Astrocyte (in vitro differentiated cells and primary cell): ENCODE results near the gene CMSS1. TPM values are rescaled to one million over a fixed set of nuclear protein-coding genes. Genes with fewer than 3 reads are reported as not detected.

ENCODE experiments used
- DNase-seq: peaks from one replicate; pipeline ENCODE4 v3.0.0-alpha.2; 2010; ENCODE audit warnings: low read depth
- FAIRE-seq: peaks from 2 replicates; lab custom pipeline; 2011; peaks lifted over from hg19 to GRCh38; lab: Jason Lieb, UNC
- H2AFZ ChIP-seq: 2 replicates; pipeline ENCODE4 v1.6.0; 2012; ENCODE audit warnings: low read depth, low read length, inconsistent platforms
- H3K27ac ChIP-seq: 2 replicates; pipeline ENCODE4 v1.5.1; 2011; ENCODE audit warnings: low read depth, low read length, inconsistent platforms
- H3K27me3 ChIP-seq: 2 replicates; pipeline ENCODE4 v1.6.0; 2011; ENCODE audit warnings: low read length, inconsistent platforms; ENCODE audit not compliant: insufficient read depth
- H3K36me3 ChIP-seq: 2 replicates; pipeline ENCODE4 v1.5.1; 2011; ENCODE audit warnings: low read length, inconsistent platforms; ENCODE audit not compliant: insufficient read depth
- H3K4me1 ChIP-seq: 2 replicates; pipeline ENCODE4 v1.5.1; 2011; ENCODE audit warnings: low read length, inconsistent platforms; ENCODE audit not compliant: insufficient read depth
- H3K4me2 ChIP-seq: 2 replicates; pipeline ENCODE4 v1.6.0; 2012; ENCODE audit warnings: low read length, inconsistent platforms
- H3K4me3 ChIP-seq: 2 replicates; pipeline ENCODE4 v1.5.1; 2011; ENCODE audit warnings: low read depth, mild to moderate bottlenecking, low read length, inconsistent platforms; ENCODE audit not compliant: insufficient read depth
- H3K79me2 ChIP-seq: 2 replicates; pipeline ENCODE4 v1.6.0; 2012; ENCODE audit warnings: mild to moderate bottlenecking, low read length, inconsistent platforms; ENCODE audit not compliant: insufficient read depth
- H3K9ac ChIP-seq: 2 replicates; pipeline ENCODE4 v1.6.0; 2012; ENCODE audit warnings: mild to moderate bottlenecking, low read length, inconsistent platforms
- H3K9me3 ChIP-seq: 2 replicates; pipeline ENCODE4 v1.5.1; 2012; ENCODE audit warnings: low read depth, mild to moderate bottlenecking, low read length, inconsistent platforms; ENCODE audit not compliant: insufficient read depth
- H4K20me1 ChIP-seq: 2 replicates; pipeline ENCODE4 v1.6.0; 2012; ENCODE audit warnings: low read length, inconsistent platforms; ENCODE audit not compliant: insufficient read depth
- H3K27ac Mint-ChIP-seq: one replicate; pipeline ENCODE4 v1.8.0; 2021; ENCODE audit warnings: mild to moderate bottlenecking, mixed read lengths; ENCODE audit not compliant: unreplicated experiment
- H3K27me3 Mint-ChIP-seq: one replicate; pipeline ENCODE4 v1.8.0; 2021; ENCODE audit warnings: low read depth, mixed read lengths; ENCODE audit not compliant: unreplicated experiment
- H3K36me3 Mint-ChIP-seq: one replicate; pipeline ENCODE4 v1.8.0; 2021; ENCODE audit warnings: low read depth, mixed read lengths; ENCODE audit not compliant: unreplicated experiment
- H3K4me1 Mint-ChIP-seq: one replicate; pipeline ENCODE4 v1.8.0; 2021; ENCODE audit warnings: low read depth, mixed read lengths; ENCODE audit not compliant: unreplicated experiment
- H3K4me3 Mint-ChIP-seq: one replicate; pipeline ENCODE4 v1.8.0; 2021; ENCODE audit warnings: mild to moderate bottlenecking, moderate library complexity, mixed read lengths; ENCODE audit not compliant: unreplicated experiment
- H3K9me3 Mint-ChIP-seq: one replicate; pipeline ENCODE4 v1.8.0; 2021; ENCODE audit warnings: mild to moderate bottlenecking, mixed read lengths; ENCODE audit not compliant: unreplicated experiment
- CTCF ChIP-seq: IDR thresholded peaks from 2 replicates; pipeline ENCODE4 v1.5.1; 2011; ENCODE audit warnings: low read depth, mild to moderate bottlenecking, inconsistent platforms, low read length, moderate library complexity; ENCODE audit not compliant: insufficient read depth
- EZH2 ChIP-seq: IDR thresholded peaks from 2 replicates; pipeline ENCODE4 v1.6.1; 2012; ENCODE audit warnings: mild to moderate bottlenecking, low read length, inconsistent platforms; ENCODE audit not compliant: insufficient read depth
- total RNA-seq: library from RNA; stranded (reverse); gene quantifications from 2 replicates; pipeline ENCODE4 v1.2.1, GENCODE V29; 2021

Gene CMSS1
- total RNA-seq, 1 donor from 2014 or later = 12.5 TPM

GRCh38 chr3:99875581-99875928 is 57.9 kb downstream of the CMSS1 start:
- peak overlapping the region; percentile 96 for H3K4me3 ChIP-seq
- no peaks in the 10 kb centered on the region for H3K9me3 ChIP-seq
- Mint-ChIP-seq H3K27me3 (no peaks in the 10 kb centered on the region), H3K27ac (peak overlapping the region; percentile 96), H3K4me3 (peak overlapping the region; percentile 98), H3K4me1 (peaks cover 31% of the 10 kb centered on the region), H3K9me3 (no peaks in the 10 kb centered on the region), H3K36me3 (peaks cover 20% of the 10 kb centered on the region)
- H3K27me3 ChIP-seq = no peaks in the 10 kb centered on the region
- H3K36me3 ChIP-seq = peaks cover 10% of the 10 kb centered on the region
- peaks cover 34% of the 10 kb centered on the region for H3K4me1 ChIP-seq
- peak overlapping the region; percentile 98 for H3K9ac ChIP-seq
- H3K79me2 ChIP-seq = peaks cover 54% of the 10 kb centered on the region
- DNase-seq (no peak), FAIRE-seq (no peak)
- peaks cover 28% of the 10 kb centered on the region for H4K20me1 ChIP-seq
- TF ChIP-seq EZH2 (no peak), CTCF (no peak)
- H3K4me2 ChIP-seq = peak overlapping the region; percentile 83
- H3K27ac ChIP-seq = peak overlapping the region; percentile 94
- H2AFZ ChIP-seq = no peak overlapping the region

- H3K4me1 Mint-ChIP-seq = peaks cover 25% of the 10 kb centered on the region
- peak; percentile 65 for DNase-seq
- H3K36me3 Mint-ChIP-seq = peaks cover 18% of the 10 kb centered on the region
- FAIRE-seq = no peak
- Histone ChIP-seq H3K4me1 (peaks cover 29% of the 10 kb centered on the region), H3K9ac (peak overlapping the region; percentile 98), H4K20me1 (peaks cover 22% of the 10 kb centered on the region), H3K9me3 (no peaks in the 10 kb centered on the region), H3K36me3 (peaks cover 4% of the 10 kb centered on the region), H3K4me2 (peak overlapping the region; percentile 83), H3K4me3 (peak overlapping the region; percentile 96), H3K27ac (peak overlapping the region; percentile 94), H3K27me3 (no peaks in the 10 kb centered on the region), H3K79me2 (peaks cover 48% of the 10 kb centered on the region), H2AFZ (peak overlapping the region; percentile 25)
- TF ChIP-seq CTCF (no peak), EZH2 (no peak)
- no peaks in the 10 kb centered on the region for H3K27me3 Mint-ChIP-seq
- no peaks in the 10 kb centered on the region for H3K9me3 Mint-ChIP-seq
- peak overlapping the region; percentile 97 for H3K27ac Mint-ChIP-seq
- peak overlapping the region; percentile 98 for H3K4me3 Mint-ChIP-seq
These were observed 58.5 kb downstream of the CMSS1 start for GRCh38 chr3:99875929-99876841.
